Calu3 (cell line): Measurements from ENCODE around the gene EREG. TPM values are rescaled to one million over a fixed set of nuclear protein-coding genes. Genes with fewer than 3 reads are reported as not detected.
A peak's percentile ranks its signal among the peaks of the same experiment; 100 is the strongest.

Experiments
- BruUV-seq: library from RNA; stranded (reverse); fragments of 400-500 nt; replicated peaks from 2 replicates; lab custom pipeline; 2021; lab: Mats Ljungman, UMichigan
- CTCF ChIA-PET: fragments of 300-600 bp; sonication (Branson Sonifier 250); formaldehyde crosslinking; loops from one replicate; lab custom pipeline; 2022; ENCODE audit warnings: antibody characterized with exemption; lab: Charles Lee
- DNase-seq: peaks from one replicate; pipeline ENCODE4 v3.0.0; 2022
- H3K27ac Mint-ChIP-seq: one replicate; pipeline ENCODE4 v1.8.0; 2022; ENCODE audit warnings: mixed read lengths; ENCODE audit not compliant: unreplicated experiment
- H3K27me3 Mint-ChIP-seq: one replicate; pipeline ENCODE4 v1.8.0; 2022; ENCODE audit warnings: mixed read lengths; ENCODE audit not compliant: unreplicated experiment
- H3K36me3 Mint-ChIP-seq: one replicate; pipeline ENCODE4 v1.8.0; 2022; ENCODE audit warnings: mild to moderate bottlenecking, moderate library complexity, mixed read lengths; ENCODE audit not compliant: insufficient read depth, unreplicated experiment
- H3K4me1 Mint-ChIP-seq: one replicate; pipeline ENCODE4 v1.8.0; 2022; ENCODE audit warnings: mild to moderate bottlenecking, low read depth, mixed read lengths; ENCODE audit not compliant: unreplicated experiment
- H3K4me3 Mint-ChIP-seq: one replicate; pipeline ENCODE4 v1.8.0; 2022; ENCODE audit warnings: mild to moderate bottlenecking, low read depth, moderate library complexity, mixed read lengths; ENCODE audit not compliant: unreplicated experiment
- H3K9me3 Mint-ChIP-seq: one replicate; pipeline ENCODE4 v1.8.0; 2022; ENCODE audit warnings: low read depth, mixed read lengths; ENCODE audit not compliant: unreplicated experiment
- intact Hi-C: fragments of 100-400 bp; cut with micrococcal nuclease; formaldehyde crosslinking; loops from one replicate; pipeline ENCODE4 v1.10.0; 2022; ENCODE audit not compliant: unreplicated experiment
- total RNA-seq: library from RNA; stranded (reverse); gene quantifications from 2 replicates; pipeline ENCODE4 v1.2.3, GENCODE V29; 2022
- TF ChIP-seq, protein P1 (sequence below): fragments of 200-600 bp; IDR thresholded peaks from one replicate; pipeline ENCODE4 v1.8.0; 2022; ENCODE audit warnings: antibody characterized with exemption; ENCODE audit not compliant: unreplicated experiment

The EREG gene
- total RNA-seq, 1 experiment from 2014 or later: 422 TPM

- intact Hi-C loops: loop anchor here (2.0 kb wide), 1 partner anchor 16 kb away; no protein-coding TSS in a partner anchor
- H3K27ac Mint-ChIP-seq: peak overlapping the region; percentile 95
- CTCF ChIA-PET: no interaction called here
- peaks cover 13% of the 10 kb centered on the region for H3K4me1 Mint-ChIP-seq
- peaks cover 91% of the 10 kb centered on the region for H3K36me3 Mint-ChIP-seq
- no peaks in the 10 kb centered on the region for H3K27me3 Mint-ChIP-seq
- no peak for DNase-seq
- no peaks in the 10 kb centered on the region for H3K9me3 Mint-ChIP-seq
- TF ChIP-seq, protein P1, sequence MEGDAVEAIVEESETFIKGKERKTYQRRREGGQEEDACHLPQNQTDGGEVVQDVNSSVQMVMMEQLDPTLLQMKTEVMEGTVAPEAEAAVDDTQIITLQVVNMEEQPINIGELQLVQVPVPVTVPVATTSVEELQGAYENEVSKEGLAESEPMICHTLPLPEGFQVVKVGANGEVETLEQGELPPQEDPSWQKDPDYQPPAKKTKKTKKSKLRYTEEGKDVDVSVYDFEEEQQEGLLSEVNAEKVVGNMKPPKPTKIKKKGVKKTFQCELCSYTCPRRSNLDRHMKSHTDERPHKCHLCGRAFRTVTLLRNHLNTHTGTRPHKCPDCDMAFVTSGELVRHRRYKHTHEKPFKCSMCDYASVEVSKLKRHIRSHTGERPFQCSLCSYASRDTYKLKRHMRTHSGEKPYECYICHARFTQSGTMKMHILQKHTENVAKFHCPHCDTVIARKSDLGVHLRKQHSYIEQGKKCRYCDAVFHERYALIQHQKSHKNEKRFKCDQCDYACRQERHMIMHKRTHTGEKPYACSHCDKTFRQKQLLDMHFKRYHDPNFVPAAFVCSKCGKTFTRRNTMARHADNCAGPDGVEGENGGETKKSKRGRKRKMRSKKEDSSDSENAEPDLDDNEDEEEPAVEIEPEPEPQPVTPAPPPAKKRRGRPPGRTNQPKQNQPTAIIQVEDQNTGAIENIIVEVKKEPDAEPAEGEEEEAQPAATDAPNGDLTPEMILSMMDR: no peak
- BruUV-seq: no TSS peak
- H3K4me3 Mint-ChIP-seq: peak overlapping the region; percentile 76
Observed at GRCh38 chr4:74366367-74366911, 1.5 kb downstream of the EREG start.

DNA sequence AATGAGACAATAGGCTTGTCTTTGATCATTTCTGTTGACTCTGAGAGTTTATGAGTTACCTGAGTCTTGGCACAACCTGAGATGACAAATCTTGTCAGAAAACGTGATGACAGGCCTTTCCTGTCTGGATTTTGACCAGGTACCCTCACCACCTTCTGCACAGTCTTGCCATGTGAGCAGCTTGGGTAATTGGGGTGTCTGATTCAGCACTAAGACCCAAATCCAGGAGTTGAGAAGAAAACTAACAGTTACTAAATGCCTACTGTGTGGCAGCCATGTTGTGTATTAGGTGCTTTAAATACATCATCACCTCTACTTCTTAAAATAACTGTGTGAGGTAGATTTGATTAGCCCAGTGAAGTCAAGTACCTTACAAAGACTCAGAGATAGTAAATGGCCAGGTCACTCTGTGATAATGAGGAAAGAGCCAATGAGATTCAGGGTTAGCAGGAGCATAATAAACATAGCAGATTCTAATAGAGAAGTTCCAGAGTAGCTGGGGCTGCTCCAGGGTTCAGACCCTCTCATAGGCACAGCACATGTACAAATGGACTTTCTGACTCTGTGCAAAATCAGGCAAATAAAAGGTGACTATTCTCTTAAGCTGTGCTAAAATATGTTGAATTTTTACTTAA lies 2.8 kb downstream of the EREG start:
- Mint-ChIP-seq H3K36me3 (peaks cover 99% of the 10 kb centered on the region), H3K4me1 (peaks cover 15% of the 10 kb centered on the region)

GRCh38 chr4:74368596-74368995 lies 3.7 kb downstream of the EREG start:
- TF ChIP-seq, protein P1: no peak
- no peaks in the 10 kb centered on the region for H3K9me3 Mint-ChIP-seq
- peak overlapping the region; percentile 95 for H3K27ac Mint-ChIP-seq
- H3K4me3 Mint-ChIP-seq: peak overlapping the region; percentile 76
- CTCF ChIA-PET: interaction anchor here (1.0 kb wide), 1 partner anchor 8 kb away, joined by 3 read pairs; no protein-coding TSS in a partner anchor
- no TSS peak for BruUV-seq
- peaks cover 11% of the 10 kb centered on the region for H3K4me1 Mint-ChIP-seq
- no peak for DNase-seq
- intact Hi-C loops: loop anchor here (1.0 kb wide), 1 partner anchor 9 kb away; no protein-coding TSS in a partner anchor
- peaks cover 96% of the 10 kb centered on the region for H3K36me3 Mint-ChIP-seq
- H3K27me3 Mint-ChIP-seq: no peaks in the 10 kb centered on the region

More for the DNA sequence above, 2.8 kb downstream of the EREG start:
- Mint-ChIP-seq H3K4me3 (peak overlapping the region; percentile 76), H3K27me3 (no peaks in the 10 kb centered on the region), H3K9me3 (no peaks in the 10 kb centered on the region), H3K27ac (peak overlapping the region; percentile 95)
- no peak for DNase-seq
- BruUV-seq: no TSS peak
- TF ChIP-seq, protein P1: no peak
- CTCF ChIA-PET: interaction anchor here (0.6 to 1.0 kb wide), 2 partner anchors 9 to 264 kb away, joined by 3 read pairs; no protein-coding TSS in a partner anchor
- intact Hi-C loops: loop anchor here (1.0 to 2.0 kb wide), 2 partner anchors 10 to 15 kb away; no protein-coding TSS in a partner anchor

DNA sequence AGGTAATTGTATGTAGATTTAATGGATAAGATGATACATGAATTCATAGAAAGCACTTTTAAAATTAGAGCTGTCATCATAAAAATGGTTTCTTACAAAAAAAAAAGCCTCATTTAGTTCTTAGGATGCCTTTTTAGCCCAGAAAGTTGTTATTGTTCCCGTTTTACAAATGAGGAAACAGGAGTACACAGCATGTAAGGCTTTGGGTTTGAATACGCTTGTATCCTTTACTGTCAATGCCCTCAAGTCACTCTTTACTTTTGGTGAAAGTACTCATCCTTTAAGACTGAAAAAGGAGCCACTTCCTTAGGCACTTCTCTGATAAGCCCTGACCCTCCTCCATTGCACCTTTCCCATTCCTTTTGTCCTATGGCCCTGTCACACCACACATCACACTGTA lies 4.9 kb downstream of the EREG start:
- Mint-ChIP-seq H3K36me3 (peaks cover 96% of the 10 kb centered on the region), H3K9me3 (no peaks in the 10 kb centered on the region), H3K27ac (peak overlapping the region; percentile 95), H3K27me3 (no peaks in the 10 kb centered on the region), H3K4me3 (peak overlapping the region; percentile 76), H3K4me1 (peaks cover 11% of the 10 kb centered on the region)
- no TSS peak for BruUV-seq
- CTCF ChIA-PET: no interaction called here
- TF ChIP-seq, protein P1: no peak
- DNase-seq: no peak
- intact Hi-C loops: no loop called here
